T-helper 1 cell (primary cell): ENCODE data around the gene KRTAP20-2.

ENCODE experiments used
- DNase-seq, 5 donors: peaks; one replicate each; pipeline ENCODE4 v3.0.0-alpha.2; 2012 to 2020
- total RNA-seq, 4 donors: gene quantifications; one replicate each; lab custom pipeline; 2026; lab: John Stamatoyannopoulos, UW

KRTAP20-2 gene
- 0 reads per million in 4 donors for total RNA-seq

GRCh38 chr21:30634906-30635305 is at the start of gene KRTAP20-2:
Gene KRTAP20-2 (plus strand): TSS chr21:30635206. CDS start chr21:30635264, 58 bp downstream.
- DNase-seq, result no peak

- no peak for DNase-seq
These were observed 44.7 kb upstream of the KRTAP20-2 start, which contains the start of gene KRTAP22-2 for GRCh38 chr21:30590297-30590696. Gene KRTAP22-2 (minus strand): TSS chr21:30590397.

GRCh38 chr21:30592140-30592539 is 42.9 kb upstream of the KRTAP20-2 start, which contains the start of gene KRTAP6-3:
Gene KRTAP6-3 (plus strand): TSS chr21:30592440. CDS start chr21:30592446, 6 bp downstream.
- DNase-seq, result no peak

GRCh38 chr21:30598802-30599201 is 36.2 kb upstream of the KRTAP20-2 start, which contains the start of gene KRTAP6-2:
Gene KRTAP6-2 (minus strand): TSS chr21:30598902. CDS start chr21:30598874, 28 bp downstream.
- DNase-seq, result no peak

GRCh38 chr21:30600787-30601186 is 34.2 kb upstream of the KRTAP20-2 start, which contains the start of gene KRTAP22-1:
Gene KRTAP22-1 (plus strand): TSS chr21:30601087.
- DNase-seq, result no peak

- DNase-seq, result no peak
These were observed 29.0 kb upstream of the KRTAP20-2 start for GRCh38 chr21:30605968-30606367.

- no peak for DNase-seq
These were observed 22.9 kb upstream of the KRTAP20-2 start for GRCh38 chr21:30612132-30612531.

GRCh38 chr21:30613836-30614235 is 21.2 kb upstream of the KRTAP20-2 start, which contains the start of gene KRTAP6-1:
Gene KRTAP6-1 (minus strand): TSS chr21:30613930. CDS start chr21:30613904, 26 bp downstream.
- DNase-seq, result no peak

- no peak for DNase-seq
These were observed 19.8 kb upstream of the KRTAP20-2 start for GRCh38 chr21:30615199-30615598.

GRCh38 chr21:30616125-30616524 is 18.9 kb upstream of the KRTAP20-2 start, which contains the start of gene KRTAP20-1:
Gene KRTAP20-1 (plus strand): TSS chr21:30616425. CDS start chr21:30616455, 30 bp downstream.
- DNase-seq, result no peak

- DNase-seq, result no peak
These were observed 14.9 kb upstream of the KRTAP20-2 start for GRCh38 chr21:30620080-30620479.

- no peak for DNase-seq
These were observed 14.5 kb upstream of the KRTAP20-2 start, which contains the start of gene KRTAP20-4 for GRCh38 chr21:30620522-30620921. Gene KRTAP20-4 (plus strand): TSS chr21:30620627.

GRCh38 chr21:30623362-30623761 is 11.6 kb upstream of the KRTAP20-2 start:
- DNase-seq, result no peak

GRCh38 chr21:30625449-30626165 is 9.4 kb upstream of the KRTAP20-2 start:
- no peak for DNase-seq

- no peak for DNase-seq
These were observed 6.9 kb upstream of the KRTAP20-2 start for GRCh38 chr21:30628109-30628508.

GRCh38 chr21:30629200-30629599 is 5.8 kb upstream of the KRTAP20-2 start:
- no peak for DNase-seq

- no peak for DNase-seq
These were observed 3.7 kb downstream of the KRTAP20-2 start for GRCh38 chr21:30638686-30639085.

- DNase-seq, result no peak
These were observed 7.6 kb downstream of the KRTAP20-2 start, which contains the start of gene KRTAP20-3 for GRCh38 chr21:30642564-30642963. Gene KRTAP20-3 (plus strand): TSS chr21:30642864.

GRCh38 chr21:30646904-30647414 is 12.0 kb downstream of the KRTAP20-2 start:
- no peak for DNase-seq

GRCh38 chr21:30652891-30653290 is 17.9 kb downstream of the KRTAP20-2 start:
- no peak for DNase-seq

- DNase-seq, result no peak
These were observed 33.8 kb downstream of the KRTAP20-2 start for GRCh38 chr21:30668776-30669175.

- no peak for DNase-seq
These were observed 38.1 kb downstream of the KRTAP20-2 start for GRCh38 chr21:30672985-30673650.

GRCh38 chr21:30674312-30674711 is 39.3 kb downstream of the KRTAP20-2 start:
- DNase-seq, result no peak
